ENCODE data around the gene PTX3. TPM values are rescaled to one million over a fixed set of nuclear protein-coding genes. Genes with fewer than 3 reads are reported as not detected.

PTX3 gene
- total RNA-seq, 1 experiment from 2014 or later = 2.1 TPM

DNA sequence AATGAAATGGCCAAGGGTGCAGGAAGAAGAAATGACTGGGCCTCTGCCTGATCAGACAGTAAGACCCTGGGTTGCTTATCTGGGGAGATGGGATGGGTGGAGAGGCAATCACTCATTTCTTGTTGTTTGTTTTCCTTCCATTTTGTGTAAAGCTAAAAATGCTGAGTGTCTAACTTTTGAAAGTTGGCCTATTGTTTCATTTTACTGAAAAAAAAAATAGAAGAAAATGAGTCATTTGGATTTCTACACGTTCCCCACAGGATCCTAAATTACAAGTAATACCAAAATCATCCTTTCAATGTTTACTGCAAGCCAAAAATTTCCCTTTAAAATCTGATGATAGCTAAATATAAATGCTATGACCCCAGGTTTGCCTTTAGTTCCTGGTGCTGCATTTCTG is 30.6 kb downstream of the PTX3 start:
- in situ Hi-C loops (cut with HindIII; ENCODE audit: low pct_unique_long_range_greater_than_20kb, low sequenced_read_pairs) = no loop called here
- POLR2A ChIA-PET = no interaction called here
- TF ChIP-seq POLR2AphosphoS5 (IDR thresholded peaks at IDR 0.05; ENCODE audit: low read depth, low read length) (no peak), SIN3A (IDR thresholded peaks at IDR 0.05; ENCODE audit: borderline replicate concordance, insufficient read depth, low read depth, low read length) (no peak), TCF7L2 (IDR thresholded peaks at IDR 0.05; ENCODE audit: low read depth, low read length) (no peak)
- TF ChIP-seq, protein P1, sequence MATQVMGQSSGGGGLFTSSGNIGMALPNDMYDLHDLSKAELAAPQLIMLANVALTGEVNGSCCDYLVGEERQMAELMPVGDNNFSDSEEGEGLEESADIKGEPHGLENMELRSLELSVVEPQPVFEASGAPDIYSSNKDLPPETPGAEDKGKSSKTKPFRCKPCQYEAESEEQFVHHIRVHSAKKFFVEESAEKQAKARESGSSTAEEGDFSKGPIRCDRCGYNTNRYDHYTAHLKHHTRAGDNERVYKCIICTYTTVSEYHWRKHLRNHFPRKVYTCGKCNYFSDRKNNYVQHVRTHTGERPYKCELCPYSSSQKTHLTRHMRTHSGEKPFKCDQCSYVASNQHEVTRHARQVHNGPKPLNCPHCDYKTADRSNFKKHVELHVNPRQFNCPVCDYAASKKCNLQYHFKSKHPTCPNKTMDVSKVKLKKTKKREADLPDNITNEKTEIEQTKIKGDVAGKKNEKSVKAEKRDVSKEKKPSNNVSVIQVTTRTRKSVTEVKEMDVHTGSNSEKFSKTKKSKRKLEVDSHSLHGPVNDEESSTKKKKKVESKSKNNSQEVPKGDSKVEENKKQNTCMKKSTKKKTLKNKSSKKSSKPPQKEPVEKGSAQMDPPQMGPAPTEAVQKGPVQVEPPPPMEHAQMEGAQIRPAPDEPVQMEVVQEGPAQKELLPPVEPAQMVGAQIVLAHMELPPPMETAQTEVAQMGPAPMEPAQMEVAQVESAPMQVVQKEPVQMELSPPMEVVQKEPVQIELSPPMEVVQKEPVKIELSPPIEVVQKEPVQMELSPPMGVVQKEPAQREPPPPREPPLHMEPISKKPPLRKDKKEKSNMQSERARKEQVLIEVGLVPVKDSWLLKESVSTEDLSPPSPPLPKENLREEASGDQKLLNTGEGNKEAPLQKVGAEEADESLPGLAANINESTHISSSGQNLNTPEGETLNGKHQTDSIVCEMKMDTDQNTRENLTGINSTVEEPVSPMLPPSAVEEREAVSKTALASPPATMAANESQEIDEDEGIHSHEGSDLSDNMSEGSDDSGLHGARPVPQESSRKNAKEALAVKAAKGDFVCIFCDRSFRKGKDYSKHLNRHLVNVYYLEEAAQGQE (IDR thresholded peaks at IDR 0.05; ENCODE audit: insufficient read depth in 1 of 2, low read depth in 2 of 2, low read length in 1 of 2) = no peak
- TF ChIP-seq, protein P2, sequence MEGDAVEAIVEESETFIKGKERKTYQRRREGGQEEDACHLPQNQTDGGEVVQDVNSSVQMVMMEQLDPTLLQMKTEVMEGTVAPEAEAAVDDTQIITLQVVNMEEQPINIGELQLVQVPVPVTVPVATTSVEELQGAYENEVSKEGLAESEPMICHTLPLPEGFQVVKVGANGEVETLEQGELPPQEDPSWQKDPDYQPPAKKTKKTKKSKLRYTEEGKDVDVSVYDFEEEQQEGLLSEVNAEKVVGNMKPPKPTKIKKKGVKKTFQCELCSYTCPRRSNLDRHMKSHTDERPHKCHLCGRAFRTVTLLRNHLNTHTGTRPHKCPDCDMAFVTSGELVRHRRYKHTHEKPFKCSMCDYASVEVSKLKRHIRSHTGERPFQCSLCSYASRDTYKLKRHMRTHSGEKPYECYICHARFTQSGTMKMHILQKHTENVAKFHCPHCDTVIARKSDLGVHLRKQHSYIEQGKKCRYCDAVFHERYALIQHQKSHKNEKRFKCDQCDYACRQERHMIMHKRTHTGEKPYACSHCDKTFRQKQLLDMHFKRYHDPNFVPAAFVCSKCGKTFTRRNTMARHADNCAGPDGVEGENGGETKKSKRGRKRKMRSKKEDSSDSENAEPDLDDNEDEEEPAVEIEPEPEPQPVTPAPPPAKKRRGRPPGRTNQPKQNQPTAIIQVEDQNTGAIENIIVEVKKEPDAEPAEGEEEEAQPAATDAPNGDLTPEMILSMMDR (IDR thresholded peaks at IDR 0.05) = no peak
- intact Hi-C loops (cut with micrococcal nuclease; ENCODE audit: unreplicated experiment) = no loop called here
- H3K36me3 ChIP-seq (ENCODE audit: control insufficient read depth, insufficient read depth, low read length) = no peaks in the 10 kb centered on the region
- CTCF ChIA-PET = no interaction called here
- H3K27ac ChIP-seq (ENCODE audit: low read length) = no peak overlapping the region
- H3K4me1 ChIP-seq (ENCODE audit: control insufficient read depth, insufficient read depth, low read length) = no peaks in the 10 kb centered on the region
- ATAC-seq (no peak), DNase-seq (ENCODE audit: low read depth, low spot score) (no peak)
- BruUV-seq (replicated peaks) = no TSS peak
- no peak overlapping the region for H3K4me3 ChIP-seq (ENCODE audit: low read depth in 2 of 2, low read length in 2 of 2)
- H3K9me3 ChIP-seq (ENCODE audit: control insufficient read depth, insufficient read depth, low read depth, low read length) = no peaks in the 10 kb centered on the region
- no peaks in the 10 kb centered on the region for H3K27me3 ChIP-seq (ENCODE audit: control insufficient read depth, insufficient read depth, low read length)

DNA sequence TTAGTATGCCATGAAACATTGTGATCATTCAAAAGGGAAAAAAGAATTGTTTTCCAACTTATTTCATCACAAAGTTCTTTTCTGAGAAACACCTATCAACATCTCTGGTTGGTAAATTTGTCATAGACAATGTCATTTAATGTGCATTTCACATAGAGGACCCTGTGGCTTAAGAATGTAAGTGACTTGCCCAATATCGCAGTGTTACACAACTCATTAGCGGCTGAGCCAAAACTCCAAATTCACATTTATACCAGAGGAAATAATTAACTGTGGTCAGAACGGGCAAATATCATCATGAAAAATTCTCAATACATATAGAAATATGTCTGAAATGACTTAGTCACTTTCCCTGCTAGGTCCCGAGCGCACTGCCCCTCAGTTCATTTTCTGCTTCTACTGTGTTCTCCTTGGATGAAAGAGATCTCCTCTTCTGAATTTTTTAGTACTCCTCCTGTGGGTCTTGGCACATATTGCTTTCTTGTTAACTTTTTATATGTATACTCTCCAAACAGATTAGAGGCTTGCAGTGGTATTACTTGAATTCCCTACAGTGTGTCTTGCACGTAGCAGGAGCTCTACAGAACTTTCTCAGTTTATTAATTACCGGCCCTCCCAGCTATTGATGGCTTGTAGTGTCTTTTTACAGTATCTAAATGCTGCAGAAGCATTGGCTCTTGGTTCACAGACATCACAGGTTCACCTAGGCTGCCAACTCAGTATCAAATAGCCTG is 33.1 kb downstream of the PTX3 start:
- DNase-seq (ENCODE audit: low read depth, low spot score) (no peak), ATAC-seq (no peak)
- no peaks in the 10 kb centered on the region for H3K36me3 ChIP-seq (ENCODE audit: control insufficient read depth, insufficient read depth, low read length)
- no peaks in the 10 kb centered on the region for H3K27me3 ChIP-seq (ENCODE audit: control insufficient read depth, insufficient read depth, low read length)
- no peaks in the 10 kb centered on the region for H3K4me1 ChIP-seq (ENCODE audit: control insufficient read depth, insufficient read depth, low read length)
- TF ChIP-seq, protein P1 (IDR thresholded peaks at IDR 0.05; ENCODE audit: insufficient read depth in 1 of 2, low read depth in 2 of 2, low read length in 1 of 2) = no peak
- no peak for TF ChIP-seq SIN3A (IDR thresholded peaks at IDR 0.05; ENCODE audit: borderline replicate concordance, insufficient read depth, low read depth, low read length)
- TF ChIP-seq, protein P2 (IDR thresholded peaks at IDR 0.05) = no peak
- no peak for TF ChIP-seq POLR2AphosphoS5 (IDR thresholded peaks at IDR 0.05; ENCODE audit: low read depth, low read length)
- no peak for TF ChIP-seq TCF7L2 (IDR thresholded peaks at IDR 0.05; ENCODE audit: low read depth, low read length)
- POLR2A ChIA-PET = no interaction called here
- no TSS peak for BruUV-seq (replicated peaks)
- in situ Hi-C loops (cut with HindIII; ENCODE audit: low pct_unique_long_range_greater_than_20kb, low sequenced_read_pairs) = no loop called here
- intact Hi-C loops (cut with micrococcal nuclease; ENCODE audit: unreplicated experiment) = no loop called here
- H3K9me3 ChIP-seq (ENCODE audit: control insufficient read depth, insufficient read depth, low read depth, low read length) = no peaks in the 10 kb centered on the region
- CTCF ChIA-PET = interaction anchor here (0.5 kb wide), 1 partner anchor 648 kb away, joined by 3 read pairs; no protein-coding TSS in a partner anchor
- H3K4me3 ChIP-seq (ENCODE audit: low read depth in 2 of 2, low read length in 2 of 2) = no peak overlapping the region
- no peak overlapping the region for H3K27ac ChIP-seq (ENCODE audit: low read length)

All from Panc1 (cell line).